GM10266 (cell line): Measurements from ENCODE around the gene DEFB123.

Experiments
- DNase-seq: peaks from one replicate; pipeline ENCODE4 v3.0.0; 2012; ENCODE audit errors: extremely low spot score
- TF ChIP-seq, protein P1 (sequence below): IDR thresholded peaks from 2 replicates; pipeline ENCODE4 v1.5.1; 2012; ENCODE audit warnings: mild to moderate bottlenecking, low read depth; ENCODE audit not compliant: control insufficient read depth, insufficient read depth; ENCODE audit errors: missing control alignments

Gene DEFB123, protein sequence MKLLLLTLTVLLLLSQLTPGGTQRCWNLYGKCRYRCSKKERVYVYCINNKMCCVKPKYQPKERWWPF

GRCh38 chr20:31440012-31440659 lies at the start of gene DEFB123:
TSS of gene DEFB123 (plus strand) at chr20:31440632. CDS start at chr20:31440699, 67 bp downstream.
- DNase-seq, result no peak
- TF ChIP-seq, protein P1, sequence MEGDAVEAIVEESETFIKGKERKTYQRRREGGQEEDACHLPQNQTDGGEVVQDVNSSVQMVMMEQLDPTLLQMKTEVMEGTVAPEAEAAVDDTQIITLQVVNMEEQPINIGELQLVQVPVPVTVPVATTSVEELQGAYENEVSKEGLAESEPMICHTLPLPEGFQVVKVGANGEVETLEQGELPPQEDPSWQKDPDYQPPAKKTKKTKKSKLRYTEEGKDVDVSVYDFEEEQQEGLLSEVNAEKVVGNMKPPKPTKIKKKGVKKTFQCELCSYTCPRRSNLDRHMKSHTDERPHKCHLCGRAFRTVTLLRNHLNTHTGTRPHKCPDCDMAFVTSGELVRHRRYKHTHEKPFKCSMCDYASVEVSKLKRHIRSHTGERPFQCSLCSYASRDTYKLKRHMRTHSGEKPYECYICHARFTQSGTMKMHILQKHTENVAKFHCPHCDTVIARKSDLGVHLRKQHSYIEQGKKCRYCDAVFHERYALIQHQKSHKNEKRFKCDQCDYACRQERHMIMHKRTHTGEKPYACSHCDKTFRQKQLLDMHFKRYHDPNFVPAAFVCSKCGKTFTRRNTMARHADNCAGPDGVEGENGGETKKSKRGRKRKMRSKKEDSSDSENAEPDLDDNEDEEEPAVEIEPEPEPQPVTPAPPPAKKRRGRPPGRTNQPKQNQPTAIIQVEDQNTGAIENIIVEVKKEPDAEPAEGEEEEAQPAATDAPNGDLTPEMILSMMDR, result peak; percentile 31

- TF ChIP-seq, protein P1, result no peak
- no peak for DNase-seq
These were observed 47.6 kb upstream of the DEFB123 start for GRCh38 chr20:31392836-31393235.

- DNase-seq, result no peak
- TF ChIP-seq, protein P1, result no peak
These were observed 45.5 kb upstream of the DEFB123 start for GRCh38 chr20:31394900-31395299.

- TF ChIP-seq, protein P1, result no peak
- no peak for DNase-seq
These were observed 36.5 kb upstream of the DEFB123 start for GRCh38 chr20:31403886-31404285.

- no peak for DNase-seq
- TF ChIP-seq, protein P1, result no peak
These were observed 34.3 kb upstream of the DEFB123 start, which contains the start of gene DEFB121 for GRCh38 chr20:31406115-31406514. TSS of gene DEFB121 (minus strand) at chr20:31406215. CDS start at chr20:31406152, 63 bp downstream.

DNA sequence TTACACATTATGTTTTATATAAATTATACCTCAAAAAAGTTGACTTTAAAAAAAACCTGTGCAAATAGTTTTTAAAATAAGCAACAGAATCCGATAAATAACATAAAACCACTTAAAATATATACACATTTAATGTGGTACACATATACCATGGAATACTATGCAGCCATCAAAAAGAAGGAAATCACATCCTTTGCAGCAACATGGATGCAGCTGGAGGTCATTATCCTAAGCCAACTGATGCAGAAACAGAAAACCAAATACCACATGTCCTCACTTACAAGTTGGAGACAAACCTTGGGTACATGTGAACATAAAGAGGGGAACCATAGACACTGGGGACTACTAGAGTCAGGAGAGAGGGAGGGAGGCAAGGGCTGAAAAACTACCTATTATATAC lies 30.4 kb upstream of the DEFB123 start:
- TF ChIP-seq, protein P1, result no peak

DNA sequence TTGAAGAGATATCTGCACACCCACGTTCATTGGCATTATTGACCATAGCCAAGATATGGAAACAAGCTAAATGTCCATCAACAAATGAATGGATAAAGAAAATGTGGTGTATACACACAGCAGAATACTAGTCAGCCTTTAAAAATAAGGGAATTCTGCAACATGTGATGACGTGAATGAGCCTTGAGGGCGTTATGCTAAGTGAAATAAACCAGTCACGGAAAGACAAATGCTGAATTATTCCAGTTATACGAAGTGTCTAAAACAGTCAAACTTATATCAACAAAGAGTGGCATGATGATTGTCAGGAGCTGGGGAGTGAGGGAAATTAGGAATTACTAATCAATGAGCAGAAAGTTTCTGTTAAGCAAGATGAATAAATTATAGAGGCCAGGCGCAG lies 26.1 kb upstream of the DEFB123 start:
- TF ChIP-seq, protein P1, result no peak
- DNase-seq, result no peak

More for the DNA sequence above, 30.4 kb upstream of the DEFB123 start:
- DNase-seq, result no peak
